Activated T-helper 2 cell treated with anti-CD3 and anti-CD28 coated beads, Interferon-gamma antibody, Interleukin-2, Interleukin-4, amounts not matched to agents 10 μg/mL and 5 μg/mL and 100 μg/mL, durations not matched to agents 14 hours and 24 hours and 36 hours (primary cell): Measurements from ENCODE around the gene ZG16B. TPM values are rescaled to one million over a fixed set of nuclear protein-coding genes. Genes with fewer than 3 reads are reported as not detected.

Source experiments
- DNase-seq: peaks from one replicate; pipeline ENCODE4 v3.0.0; 2021; ENCODE audit warnings: low spot score
- H3K27ac Mint-ChIP-seq: one replicate; pipeline ENCODE4 v1.8.0; 2021; ENCODE audit warnings: mixed read lengths
- H3K27me3 Mint-ChIP-seq: one replicate; pipeline ENCODE4 v1.8.0; 2021; ENCODE audit warnings: low read depth, mixed read lengths
- H3K36me3 Mint-ChIP-seq: one replicate; pipeline ENCODE4 v1.8.0; 2021; ENCODE audit warnings: low read depth, mixed read lengths
- H3K4me1 Mint-ChIP-seq: one replicate; pipeline ENCODE4 v1.8.0; 2021; ENCODE audit warnings: low read depth, mixed read lengths
- H3K4me3 Mint-ChIP-seq: one replicate; pipeline ENCODE4 v1.8.0; 2021; ENCODE audit warnings: low read depth, mild to moderate bottlenecking, moderate library complexity, mixed read lengths
- H3K9me3 Mint-ChIP-seq: one replicate; pipeline ENCODE4 v1.8.0; 2021; ENCODE audit warnings: mixed read lengths
- intact Hi-C: fragments of 100-400 bp; cut with micrococcal nuclease; formaldehyde crosslinking; loops from one replicate; pipeline ENCODE4 v1.15.1; 2023
- total RNA-seq: library from RNA; stranded (reverse); gene quantifications from 2 replicates; pipeline ENCODE4 v1.2.3, GENCODE V29; 2022

ZG16B gene
- total RNA-seq, 1 donor from 2014 or later = 7.7 TPM

DNA sequence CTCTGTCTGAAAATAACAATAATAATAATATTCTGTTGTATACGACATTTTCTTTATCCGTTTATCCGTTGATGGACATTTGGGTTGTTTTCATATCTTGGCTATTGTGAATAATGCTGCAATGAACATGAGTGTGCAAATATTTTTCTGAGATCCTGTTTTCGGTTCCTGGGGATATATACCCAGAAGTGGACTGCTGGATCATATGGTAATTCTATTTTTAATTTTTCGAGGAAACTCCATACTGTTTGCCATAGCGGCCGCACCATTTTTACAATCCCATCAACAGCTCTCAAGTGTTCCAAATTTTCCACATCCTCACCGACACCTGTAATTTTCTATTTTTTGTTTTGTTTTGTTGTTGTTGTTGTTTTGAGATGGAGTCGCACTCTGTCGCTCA, 37.2 kb upstream of the ZG16B start:
- Mint-ChIP-seq H3K9me3 (no peaks in the 10 kb centered on the region), H3K4me1 (no peaks in the 10 kb centered on the region), H3K27ac (no peak overlapping the region), H3K27me3 (peaks cover 9% of the 10 kb centered on the region), H3K36me3 (no peaks in the 10 kb centered on the region), H3K4me3 (no peak overlapping the region)
- intact Hi-C loops = no loop called here
- DNase-seq = no peak

DNA sequence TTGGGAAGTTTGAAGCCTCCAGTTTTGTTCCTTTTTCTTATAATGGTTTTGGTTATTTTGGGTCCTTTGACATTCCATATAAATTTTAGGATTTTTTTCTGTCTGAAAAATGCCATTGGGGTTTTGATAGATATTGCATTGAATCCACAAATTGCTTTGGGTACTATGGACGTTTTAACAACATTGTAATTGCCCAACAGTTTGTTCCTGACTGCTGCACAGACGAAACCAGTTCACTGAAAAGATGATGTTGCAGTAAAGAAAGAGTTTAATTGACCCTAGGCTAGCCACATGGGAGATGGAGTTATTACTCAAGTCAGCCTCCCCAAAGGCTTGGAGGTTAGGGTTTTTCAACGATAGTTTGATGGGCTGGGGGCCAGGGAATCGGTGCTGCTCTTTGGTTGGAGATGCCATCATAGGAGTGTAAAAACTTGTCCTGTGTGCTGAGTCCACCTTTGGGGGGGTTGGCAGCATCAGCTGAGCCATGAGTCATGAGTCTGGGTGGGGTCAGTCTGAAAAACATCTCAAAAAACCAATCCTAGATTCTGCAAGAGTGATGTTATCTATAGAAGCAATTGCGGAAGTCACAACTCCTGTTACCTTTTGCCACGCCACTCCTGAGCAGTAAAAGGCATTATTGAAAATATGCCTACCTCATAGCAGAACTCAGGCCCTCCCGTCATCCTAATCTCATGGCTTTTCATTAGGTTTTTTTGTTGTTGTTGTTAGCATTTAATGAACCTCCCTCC, 34.5 kb upstream of the ZG16B start:
- no peak overlapping the region for H3K4me3 Mint-ChIP-seq
- H3K27ac Mint-ChIP-seq = no peak overlapping the region
- intact Hi-C loops = no loop called here
- H3K4me1 Mint-ChIP-seq = no peaks in the 10 kb centered on the region
- DNase-seq = no peak
- H3K9me3 Mint-ChIP-seq = no peaks in the 10 kb centered on the region
- no peaks in the 10 kb centered on the region for H3K36me3 Mint-ChIP-seq
- peaks cover 4% of the 10 kb centered on the region for H3K27me3 Mint-ChIP-seq

DNA sequence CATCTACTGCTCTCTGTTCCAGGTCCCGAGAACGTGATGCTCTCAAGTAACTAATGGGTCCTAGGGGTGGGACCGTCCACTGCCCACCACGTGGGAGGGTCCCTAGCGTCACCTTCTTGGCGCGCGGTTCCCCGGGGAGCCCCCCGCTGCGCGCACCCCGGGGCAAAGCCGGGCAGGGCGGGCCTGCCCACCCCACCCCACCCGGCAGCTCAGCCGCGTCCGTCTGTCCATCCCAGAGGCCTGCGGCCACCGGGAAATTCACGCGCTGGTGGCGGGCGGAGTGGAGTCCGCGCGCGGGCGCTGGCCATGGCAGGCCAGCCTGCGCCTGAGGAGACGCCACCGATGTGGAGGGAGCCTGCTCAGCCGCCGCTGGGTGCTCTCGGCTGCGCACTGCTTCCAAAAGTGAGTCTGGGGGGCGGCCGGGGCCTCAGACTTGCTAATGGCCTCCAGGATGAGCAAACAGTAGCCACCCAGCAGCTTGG, 31.3 kb upstream of the ZG16B start:
- intact Hi-C loops = no loop called here
- Mint-ChIP-seq H3K9me3 (peaks cover 2% of the 10 kb centered on the region), H3K4me3 (no peak overlapping the region), H3K27me3 (peaks cover under 1% of the 10 kb centered on the region), H3K4me1 (no peaks in the 10 kb centered on the region), H3K27ac (no peak overlapping the region), H3K36me3 (no peaks in the 10 kb centered on the region)
- no peak for DNase-seq

DNA sequence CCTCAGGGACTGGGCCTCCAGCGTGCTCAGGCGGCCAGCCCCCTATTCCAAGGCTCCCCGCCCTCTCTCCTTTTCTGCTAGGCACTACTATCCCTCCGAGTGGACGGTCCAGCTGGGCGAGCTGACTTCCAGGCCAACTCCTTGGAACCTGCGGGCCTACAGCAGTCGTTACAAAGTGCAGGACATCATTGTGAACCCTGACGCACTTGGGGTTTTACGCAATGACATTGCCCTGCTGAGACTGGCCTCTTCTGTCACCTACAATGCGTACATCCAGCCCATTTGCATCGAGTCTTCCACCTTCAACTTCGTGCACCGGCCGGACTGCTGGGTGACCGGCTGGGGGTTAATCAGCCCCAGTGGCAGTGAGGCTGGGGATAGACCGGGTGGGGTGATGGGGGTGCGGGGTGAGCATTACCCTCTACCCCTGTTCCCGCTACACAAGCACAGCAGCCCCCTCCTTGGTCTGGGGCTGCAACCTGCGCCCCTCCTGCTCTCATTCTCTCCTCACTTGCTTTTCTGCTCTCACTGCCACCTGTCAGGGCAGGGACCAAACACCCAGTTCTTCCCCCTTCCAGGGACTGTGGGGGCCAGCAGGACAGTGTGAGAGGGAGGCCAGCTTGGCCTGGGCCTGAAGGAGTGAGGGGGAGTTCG, 30.8 kb upstream of the ZG16B start:
- H3K4me3 Mint-ChIP-seq = no peak overlapping the region
- no peak overlapping the region for H3K27ac Mint-ChIP-seq

DNA sequence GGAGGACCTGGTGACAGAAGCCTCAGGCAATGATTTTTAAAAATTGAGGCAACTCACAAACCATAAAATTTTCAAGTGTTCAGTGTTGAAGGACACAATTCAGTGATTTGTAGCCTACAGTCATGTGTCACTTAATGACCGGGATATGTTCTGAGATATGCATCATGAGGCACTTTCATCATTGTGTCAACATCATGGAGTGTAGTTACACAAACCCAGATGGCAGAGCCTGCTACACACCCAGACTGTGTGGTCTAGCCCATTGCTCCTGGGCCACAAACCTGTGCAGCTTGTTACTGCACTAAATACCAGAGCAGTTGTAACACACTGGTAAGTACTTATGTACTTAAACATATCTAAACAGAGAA, 30.3 kb upstream of the ZG16B start:
- peaks cover 1% of the 10 kb centered on the region for H3K27me3 Mint-ChIP-seq
- DNase-seq = no peak
- no peak overlapping the region for H3K4me3 Mint-ChIP-seq
- intact Hi-C loops = no loop called here
- H3K27ac Mint-ChIP-seq = no peak overlapping the region
- H3K36me3 Mint-ChIP-seq = no peaks in the 10 kb centered on the region
- peaks cover 12% of the 10 kb centered on the region for H3K9me3 Mint-ChIP-seq
- no peaks in the 10 kb centered on the region for H3K4me1 Mint-ChIP-seq

More for the DNA sequence above, 30.8 kb upstream of the ZG16B start:
- no peak for DNase-seq
- H3K36me3 Mint-ChIP-seq = no peaks in the 10 kb centered on the region
- peaks cover 1% of the 10 kb centered on the region for H3K27me3 Mint-ChIP-seq
- peaks cover 8% of the 10 kb centered on the region for H3K9me3 Mint-ChIP-seq
- intact Hi-C loops = no loop called here
- H3K4me1 Mint-ChIP-seq = no peaks in the 10 kb centered on the region

DNA sequence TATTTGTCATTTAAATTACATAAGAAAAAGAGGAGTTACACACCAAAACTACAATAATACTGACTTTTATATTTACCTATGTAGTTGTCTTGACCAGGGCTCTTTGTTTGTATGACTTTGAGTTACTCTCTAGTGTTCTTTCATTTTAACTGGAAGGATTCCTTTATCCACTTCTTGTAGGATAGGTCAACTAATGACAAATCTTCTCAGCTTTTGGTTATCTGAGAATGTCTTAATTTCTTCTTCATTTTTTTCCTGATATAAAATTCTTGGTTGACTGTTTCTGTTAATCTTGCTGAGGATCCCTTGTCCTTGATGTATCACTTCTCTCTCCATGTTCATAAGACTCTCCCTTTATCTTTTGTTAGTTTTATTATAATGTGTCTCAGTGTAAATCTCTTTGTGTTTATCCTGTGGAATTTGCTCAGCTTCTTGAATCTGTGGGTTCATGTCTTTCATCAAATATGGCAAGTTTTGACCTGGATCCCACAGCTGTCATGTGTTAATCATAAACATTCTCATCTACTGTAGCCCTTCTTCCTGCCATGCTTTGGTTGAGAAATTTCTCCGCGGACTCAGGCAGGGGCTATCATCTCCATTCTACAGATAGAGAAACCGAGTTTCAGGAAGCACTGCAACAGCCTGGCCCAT, 26.4 kb upstream of the ZG16B start:
- Mint-ChIP-seq H3K4me3 (no peak overlapping the region), H3K27me3 (peaks cover 8% of the 10 kb centered on the region), H3K27ac (no peak overlapping the region), H3K4me1 (no peaks in the 10 kb centered on the region), H3K9me3 (peaks cover 12% of the 10 kb centered on the region), H3K36me3 (no peaks in the 10 kb centered on the region)
- intact Hi-C loops = no loop called here
- no peak for DNase-seq

DNA sequence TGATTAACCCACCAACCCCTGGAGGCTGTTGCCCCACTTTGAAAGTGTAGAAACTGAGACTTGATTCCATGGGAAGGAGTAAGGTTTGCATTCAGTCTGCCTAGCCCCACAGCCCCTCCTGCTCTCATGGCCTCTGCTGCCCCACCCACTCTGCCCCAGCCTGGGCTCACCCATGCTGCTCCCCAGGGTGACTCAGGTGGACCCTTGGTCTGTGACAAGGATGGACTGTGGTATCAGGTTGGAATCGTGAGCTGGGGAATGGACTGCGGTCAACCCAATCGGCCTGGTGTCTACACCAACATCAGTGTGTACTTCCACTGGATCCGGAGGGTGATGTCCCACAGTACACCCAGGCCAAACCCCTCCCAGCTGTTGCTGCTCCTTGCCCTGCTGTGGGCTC, 25.4 kb upstream of the ZG16B start:
- no peak for DNase-seq
- H3K4me1 Mint-ChIP-seq = no peaks in the 10 kb centered on the region
- H3K27ac Mint-ChIP-seq = no peak overlapping the region
- peaks cover 12% of the 10 kb centered on the region for H3K9me3 Mint-ChIP-seq
- intact Hi-C loops = no loop called here
- H3K36me3 Mint-ChIP-seq = no peaks in the 10 kb centered on the region
- no peak overlapping the region for H3K4me3 Mint-ChIP-seq
- peaks cover 17% of the 10 kb centered on the region for H3K27me3 Mint-ChIP-seq

DNA sequence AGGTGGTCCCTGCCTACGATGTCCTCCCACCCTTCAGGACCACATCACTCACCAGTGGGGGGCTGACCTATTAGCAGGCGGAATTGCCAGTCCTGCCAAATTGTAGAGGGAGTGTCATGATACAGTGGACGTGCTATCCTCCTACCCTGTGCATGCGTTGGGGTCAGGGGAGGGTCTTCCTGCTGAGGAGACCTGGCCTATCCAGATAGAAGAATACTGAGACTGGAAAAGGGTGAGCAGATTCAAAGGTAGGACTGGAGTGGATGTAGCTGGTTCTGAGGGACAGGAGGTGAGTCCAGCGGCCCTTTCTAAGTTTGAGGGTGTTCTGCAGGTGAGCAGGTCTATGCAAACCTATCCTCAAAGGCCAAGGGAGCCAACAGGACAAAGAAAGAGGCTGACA, 23.8 kb upstream of the ZG16B start:
- H3K36me3 Mint-ChIP-seq = no peaks in the 10 kb centered on the region
- H3K4me3 Mint-ChIP-seq = no peak overlapping the region
- H3K27me3 Mint-ChIP-seq = peaks cover 20% of the 10 kb centered on the region
- intact Hi-C loops = no loop called here
- H3K9me3 Mint-ChIP-seq = peaks cover 12% of the 10 kb centered on the region
- no peaks in the 10 kb centered on the region for H3K4me1 Mint-ChIP-seq
- H3K27ac Mint-ChIP-seq = no peak overlapping the region
- DNase-seq = no peak

DNA sequence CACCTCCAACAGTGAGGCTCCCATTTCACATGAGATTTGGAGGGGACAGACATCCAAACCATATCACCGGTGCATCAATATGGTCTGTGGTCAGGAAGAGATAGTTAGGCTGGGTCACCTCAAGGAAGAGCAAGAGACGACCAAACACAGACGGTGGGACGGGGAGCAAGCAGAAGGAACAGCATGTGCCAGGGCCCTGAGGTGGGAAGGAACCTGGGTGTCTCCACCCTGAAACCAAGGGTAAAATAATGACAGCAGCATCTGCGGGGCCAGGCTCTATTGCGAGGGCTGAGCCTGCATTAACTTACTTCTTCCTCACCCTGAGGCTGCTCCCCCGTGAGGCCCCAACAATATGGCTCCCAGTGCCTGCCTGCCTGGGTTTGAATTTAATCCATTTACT, 21.9 kb upstream of the ZG16B start:
- no peak overlapping the region for H3K4me3 Mint-ChIP-seq
- H3K4me1 Mint-ChIP-seq = no peaks in the 10 kb centered on the region
- H3K27ac Mint-ChIP-seq = no peak overlapping the region
- peaks cover 12% of the 10 kb centered on the region for H3K9me3 Mint-ChIP-seq
- no peaks in the 10 kb centered on the region for H3K36me3 Mint-ChIP-seq
- DNase-seq = no peak
- H3K27me3 Mint-ChIP-seq = peaks cover 20% of the 10 kb centered on the region
- intact Hi-C loops = no loop called here

DNA sequence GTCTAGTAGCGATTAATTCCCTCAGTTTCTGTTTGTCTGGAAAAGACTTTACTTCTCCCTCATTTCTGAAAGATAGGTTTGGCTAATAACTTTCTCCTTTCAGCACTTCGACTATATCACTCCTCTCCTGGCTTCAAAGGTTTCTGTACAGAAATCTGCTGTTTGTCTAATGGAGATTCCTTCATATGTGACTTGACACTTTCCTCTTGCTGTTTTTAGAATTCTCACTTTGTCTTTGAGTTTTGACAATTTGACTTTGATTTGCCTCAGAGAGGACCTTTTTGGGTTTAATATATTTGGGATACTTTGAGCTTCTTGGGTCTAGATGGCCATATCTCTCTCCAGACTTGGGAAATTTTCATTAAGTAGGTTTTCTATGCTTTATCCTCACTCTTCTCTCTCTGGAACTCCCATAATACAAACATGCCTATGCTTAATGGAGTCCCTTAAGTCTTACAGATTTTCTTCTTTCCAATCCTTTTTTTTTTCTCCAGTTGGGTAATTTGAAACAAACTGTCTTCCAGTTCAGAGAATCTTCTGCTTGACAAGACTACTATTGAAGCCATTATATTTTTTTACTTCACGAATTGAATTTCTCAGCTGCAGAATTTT, 20.8 kb upstream of the ZG16B start:
- peaks cover 5% of the 10 kb centered on the region for H3K9me3 Mint-ChIP-seq
- no peaks in the 10 kb centered on the region for H3K36me3 Mint-ChIP-seq
- no peaks in the 10 kb centered on the region for H3K4me1 Mint-ChIP-seq
- intact Hi-C loops = no loop called here
- no peak overlapping the region for H3K4me3 Mint-ChIP-seq
- DNase-seq = no peak
- H3K27ac Mint-ChIP-seq = peak overlapping the region; percentile 15
- H3K27me3 Mint-ChIP-seq = peaks cover 19% of the 10 kb centered on the region

DNA sequence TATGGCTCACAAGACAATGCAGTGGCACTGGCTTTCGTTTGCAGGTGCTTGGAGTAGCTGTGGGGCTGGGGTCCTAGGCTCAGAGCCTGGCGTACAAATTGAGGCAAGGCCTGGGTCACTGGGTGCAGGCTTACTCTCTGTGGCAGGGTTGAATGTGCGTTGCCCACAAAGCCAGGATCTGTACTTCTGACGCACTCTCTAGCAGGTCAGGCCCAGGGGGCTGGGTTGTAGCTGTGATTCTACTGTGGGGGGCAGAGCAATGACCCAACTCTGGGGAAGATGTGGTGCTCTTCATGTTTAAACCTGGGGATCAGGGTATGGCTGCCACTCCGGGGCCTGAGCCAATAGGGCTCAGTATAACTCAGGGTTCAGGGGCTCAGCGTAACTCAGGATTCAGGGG, 19.5 kb upstream of the ZG16B start:
- Mint-ChIP-seq H3K36me3 (no peaks in the 10 kb centered on the region), H3K4me3 (no peak overlapping the region), H3K9me3 (no peaks in the 10 kb centered on the region), H3K27me3 (peaks cover 18% of the 10 kb centered on the region), H3K4me1 (no peaks in the 10 kb centered on the region), H3K27ac (no peak overlapping the region)
- no peak for DNase-seq
- intact Hi-C loops = no loop called here

DNA sequence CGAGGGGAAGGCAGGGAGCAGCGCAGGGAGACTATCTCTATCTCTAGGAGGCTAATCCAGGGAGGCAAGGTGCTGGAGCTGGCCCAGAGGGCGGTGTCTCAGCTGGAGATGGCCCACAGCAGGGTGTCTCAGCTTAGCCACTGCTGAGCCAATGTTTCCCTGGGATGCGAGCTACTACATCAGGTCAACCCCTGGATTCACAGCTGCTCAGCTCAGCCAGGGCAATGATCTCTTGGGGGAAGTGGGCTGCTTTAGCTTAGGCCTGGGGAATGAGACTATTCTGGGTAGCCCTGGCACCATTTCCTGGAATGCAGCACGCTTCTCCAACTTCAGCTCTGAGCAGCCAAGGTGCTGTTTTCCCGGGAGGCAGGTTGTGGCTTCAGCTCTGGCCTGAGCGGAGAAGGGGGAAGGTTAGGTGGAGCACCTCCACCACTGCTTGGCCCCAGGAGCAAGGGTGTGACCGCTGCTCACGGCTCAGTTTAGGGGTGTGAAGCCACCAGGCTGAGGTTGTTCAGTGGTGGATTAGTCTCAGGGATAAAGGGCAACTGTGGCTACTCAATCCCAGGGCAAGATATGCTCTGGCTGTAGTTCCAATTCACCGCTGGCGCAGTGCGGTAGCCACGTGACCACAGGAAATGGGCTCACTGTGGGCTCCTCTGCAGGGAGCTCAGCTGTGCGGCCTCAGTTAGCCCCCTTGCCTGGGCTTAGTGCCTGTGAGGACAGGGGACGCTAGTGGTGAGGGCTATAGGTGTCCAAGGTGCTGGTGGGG, 18.2 kb upstream of the ZG16B start:
- no peaks in the 10 kb centered on the region for H3K4me1 Mint-ChIP-seq
- H3K36me3 Mint-ChIP-seq = no peaks in the 10 kb centered on the region
- peaks cover 18% of the 10 kb centered on the region for H3K27me3 Mint-ChIP-seq
- H3K4me3 Mint-ChIP-seq = no peak overlapping the region
- DNase-seq = no peak
- intact Hi-C loops = no loop called here
- H3K9me3 Mint-ChIP-seq = no peaks in the 10 kb centered on the region
- no peak overlapping the region for H3K27ac Mint-ChIP-seq
